Psoas muscle (tissue), 8 donors: ENCODE results near the gene GOT1. TPM values are rescaled to one million over a fixed set of nuclear protein-coding genes. Genes with fewer than 3 reads are reported as not detected.

Experiments used
- ATAC-seq, 4 donors: fragments of 200-7000 bp; cut with Tn5 transposase; one replicate each; pipeline ENCODE4 v1.9.1; 2020; ENCODE audit warnings: moderate library complexity in 3 of 4, mild to moderate bottlenecking in 2 of 4
- DNase-seq, 2 donors: peaks; one replicate each; pipeline ENCODE4 v3.0.0-alpha.2; 2020
- H3K27ac ChIP-seq: fragments of 200-600 bp; one replicate; pipeline ENCODE4 v1.8.0; 2022
- H3K27me3 ChIP-seq, 3 donors: fragments of 200-600 bp in 1 of 3; one replicate each; pipeline versions ENCODE4 v1.6.1 to v1.8.0; 2013 to 2022; ENCODE audit warnings: low read length in 2 of 3, mild to moderate bottlenecking in 2 of 3, moderate library complexity in 1 of 3; ENCODE audit not compliant: insufficient read depth in 3 of 3
- H3K36me3 ChIP-seq, 2 donors: fragments of 200-600 bp in 1 of 2; one replicate each; pipeline versions ENCODE4 v1.6.1 to v1.8.0; 2013 to 2022; ENCODE audit warnings: low read depth in 1 of 2, mild to moderate bottlenecking in 1 of 2, moderate library complexity in 1 of 2; ENCODE audit not compliant: insufficient read depth in 1 of 2
- H3K4me1 ChIP-seq: fragments of 200-600 bp; one replicate; pipeline ENCODE4 v1.8.0; 2022
- H3K4me3 ChIP-seq: fragments of 200-600 bp; one replicate; pipeline ENCODE4 v1.8.0; 2022; ENCODE audit warnings: mild to moderate bottlenecking
- H3K9me3 ChIP-seq: fragments of 200-600 bp; one replicate; pipeline ENCODE4 v1.8.0; 2022
- CTCF ChIP-seq: fragments of 200-600 bp; IDR thresholded peaks from one replicate; pipeline ENCODE4 v1.8.0; 2022; ENCODE audit warnings: antibody characterized with exemption
- WGBS, 3 donors: extraction: QIAGEN DNeasy Blood & Tissue Kit; methylation state at CpG; one replicate each; pipeline versions ENCODE4 v1.1.6 to v1.1.7; 2013; 5-methylcytosine and 5-hydroxymethylcytosine counted together
- intact Hi-C, 2 donors: fragments of 100-400 bp; cut with DNase I; formaldehyde crosslinking; loops; one replicate each; pipeline versions ENCODE4 v1.11.0 to v1.14.2; 2022
- polyA plus RNA-seq, 3 donors: library from polyadenylated mRNA; stranded (reverse); fragments of 200-250 nt; gene quantifications; one replicate each; pipeline ENCODE4 v1.2.3, GENCODE V29; 2013
- total RNA-seq, 4 donors: library from RNA; stranded (reverse); fragmentation: NEBNext Ultra II Directional in 2 of 4; extraction: Animal tissue kit (Norgen Biotek cat#: 25700) in 2 of 4; gene quantifications; one replicate each; pipeline versions ENCODE4 v1.2.1 to v1.2.4, GENCODE V29; 2021 to 2023
- donor health status: healthy with polysubstance abuse.
- donor health status: DM: no; HTN: no; CAD: no; lungs with moderate emphysema.
- donor health status: Bipolar disorder and iron deficiency.
- donor health status: healthy.
- donor health status: DM: yes; HTN: yes; CAD: no.
- donor health status: DM: no; HTN: no; CAD: no.
- donor health status: DM: no; HTN: no; CAD: no.
- donor health status: DM: yes; HTN: yes; CAD: no.

The GOT1 gene
- total and polyA plus RNA-seq, 7 donors: 87.7 to 381 (median 208) TPM

GRCh38 chr10:99456207-99456930, 25.9 kb upstream of the GOT1 start:
- WGBS, 3 donors: 70 to 87% (median 83%) methylated on average over 3 of the region's 3 CpGs
- H3K9me3 ChIP-seq: no peaks in the 10 kb centered on the region
- intact Hi-C loops: no loop called here
- DNase-seq (no peak), ATAC-seq (no peak)
- TF ChIP-seq CTCF: no peak
- no peaks in the 10 kb centered on the region for H3K4me1 ChIP-seq
- no peak overlapping the region for H3K27ac ChIP-seq
- no peaks in the 10 kb centered on the region for H3K36me3 ChIP-seq
- H3K4me3 ChIP-seq: no peak overlapping the region
- peaks cover 0 to 18% (median 4%) of the 10 kb centered on the region in 3 donors for H3K27me3 ChIP-seq

- Histone ChIP-seq H3K4me1 (no peaks in the 10 kb centered on the region), H3K27me3 (peaks cover 0 to 10% (median 4%) of the 10 kb centered on the region in 3 donors), H3K36me3 (no peaks in the 10 kb centered on the region), H3K9me3 (no peaks in the 10 kb centered on the region), H3K27ac (no peak overlapping the region), H3K4me3 (no peak overlapping the region)
- TF ChIP-seq CTCF: no peak
- 80 to 91% (median 82%) methylated on average over 1 of the region's 1 CpG for WGBS, 3 donors
- intact Hi-C loops: no loop called here
- DNase-seq (no peak), ATAC-seq (no peak)
These were observed 21.6 kb upstream of the GOT1 start for GRCh38 chr10:99451981-99452380.

GRCh38 chr10:99451499-99451788, 21.0 kb upstream of the GOT1 start:
- H3K4me1 ChIP-seq: no peaks in the 10 kb centered on the region
- intact Hi-C loops: no loop called here
- H3K9me3 ChIP-seq: no peaks in the 10 kb centered on the region
- ATAC-seq (no peak), DNase-seq (no peak)
- H3K27ac ChIP-seq: no peak overlapping the region
- no peak for TF ChIP-seq CTCF
- H3K27me3 ChIP-seq: peaks cover 0 to 10% (median 4%) of the 10 kb centered on the region in 3 donors
- H3K4me3 ChIP-seq: no peak overlapping the region
- H3K36me3 ChIP-seq: no peaks in the 10 kb centered on the region
- 22 to 38% (median 33%) methylated on average over 5 of the region's 5 CpGs for WGBS, 3 donors

GRCh38 chr10:99450624-99451498, 20.4 kb upstream of the GOT1 start:
- H3K4me1 ChIP-seq: no peaks in the 10 kb centered on the region
- 15 to 37% (median 32%) methylated on average over 6 of the region's 6 CpGs for WGBS, 3 donors
- no peak for ATAC-seq
- H3K9me3 ChIP-seq: no peaks in the 10 kb centered on the region
- intact Hi-C loops: no loop called here
- H3K27me3 ChIP-seq: peaks cover 0 to 10% (median 4%) of the 10 kb centered on the region in 3 donors
- H3K27ac ChIP-seq: no peak overlapping the region
- no peak for TF ChIP-seq CTCF
- H3K4me3 ChIP-seq: no peak overlapping the region
- no peaks in the 10 kb centered on the region for H3K36me3 ChIP-seq
- no peak for DNase-seq
